CD4-positive, alpha-beta T cell (primary cell): ENCODE measurements around the gene TCF4. TPM values are rescaled to one million over a fixed set of nuclear protein-coding genes. Genes with fewer than 3 reads are reported as not detected.

Experiments used
- ATAC-seq: fragments of 200-7000 bp; cut with Tn5 transposase; one replicate; pipeline ENCODE4 v1.10.0; 2022; ENCODE audit warnings: mild to moderate bottlenecking; ENCODE audit not compliant: poor library complexity
- CTCF ChIA-PET: fragments of 350-600 bp; sonication (Branson Sonifier 250); formaldehyde crosslinking; loops from one replicate; lab custom pipeline; 2021; ENCODE audit warnings: antibody characterized with exemption, inconsistent platforms; lab: Charles Lee
- POLR2A ChIA-PET: fragments of 350-600 bp; sonication (Branson Sonifier 250); formaldehyde crosslinking; loops from one replicate; lab custom pipeline; 2021; ENCODE audit warnings: antibody characterized with exemption, inconsistent platforms; lab: Charles Lee
- DNase-seq, 14 experiments: peaks; one replicate each; pipeline ENCODE4 v3.0.0-alpha.2; 2013 to 2020; ENCODE audit warnings: mixed read lengths in 2 of 14
- H3K27ac ChIP-seq, 2 donors: one replicate each; pipeline versions ENCODE4 v1.5.1 to v1.7.0; 2013; ENCODE audit warnings: low read length in 2 of 2, low read depth in 1 of 2, mild to moderate bottlenecking in 1 of 2
- H3K27me3 ChIP-seq, 2 experiments: 1 replicate in 1 of 2; 2 replicates in 1 of 2; pipeline versions ENCODE4 v1.6.1 to v1.7.0; 2013; ENCODE audit warnings: low read length in 2 of 2, control low read depth in 1 of 2, mild to moderate bottlenecking in 1 of 2, moderate library complexity in 1 of 2; ENCODE audit not compliant: insufficient read depth in 2 of 2, control insufficient read depth in 1 of 2
- H3K36me3 ChIP-seq: one replicate; pipeline ENCODE4 v1.6.1; 2013; ENCODE audit warnings: low read length, control low read depth; ENCODE audit not compliant: insufficient read depth
- H3K4me1 ChIP-seq: one replicate; pipeline ENCODE4 v1.6.1; 2013; ENCODE audit warnings: low read length, control low read depth; ENCODE audit not compliant: insufficient read depth
- H3K4me3 ChIP-seq: one replicate; pipeline ENCODE4 v1.5.1; 2013; ENCODE audit warnings: mild to moderate bottlenecking, low read length, moderate library complexity
- H3K9me3 ChIP-seq, 2 experiments: 1 replicate in 1 of 2; 2 replicates in 1 of 2; pipeline versions ENCODE4 v1.6.1 to v1.7.0; 2013; ENCODE audit warnings: low read length in 2 of 2, mild to moderate bottlenecking in 2 of 2, control low read depth in 1 of 2, moderate library complexity in 1 of 2; ENCODE audit not compliant: control insufficient read depth in 1 of 2, insufficient read depth in 1 of 2
- H3K27ac Mint-ChIP-seq: one replicate; pipeline ENCODE4 v1.8.0; 2020; ENCODE audit warnings: mixed read lengths
- H3K27me3 Mint-ChIP-seq: one replicate; pipeline ENCODE4 v1.8.0; 2021; ENCODE audit warnings: mixed read lengths
- H3K36me3 Mint-ChIP-seq: one replicate; pipeline ENCODE4 v1.8.0; 2021; ENCODE audit warnings: low read depth, mixed read lengths
- H3K4me1 Mint-ChIP-seq: one replicate; pipeline ENCODE4 v1.8.0; 2021; ENCODE audit warnings: low read depth, mixed read lengths
- H3K4me3 Mint-ChIP-seq: one replicate; pipeline ENCODE4 v1.8.0; 2020; ENCODE audit warnings: mild to moderate bottlenecking, mixed read lengths
- H3K9me3 Mint-ChIP-seq: one replicate; pipeline ENCODE4 v1.8.0; 2020; ENCODE audit warnings: mixed read lengths
- CTCF ChIP-seq: fragments of 200-600 bp; IDR thresholded peaks from one replicate; pipeline ENCODE4 v1.8.0; 2022; ENCODE audit warnings: antibody characterized with exemption, mild to moderate bottlenecking
- intact Hi-C, 2 experiments: fragments of 100-400 bp; cut with DNase I in 1 of 2; cut with micrococcal nuclease in 1 of 2; formaldehyde crosslinking; loops; one replicate each; pipeline versions ENCODE4 v1.15.1 to v1.9.0; 2023 to 2025; cut with DNase I, micrococcal nuclease
- total RNA-seq, 174 experiments: library from RNA in 2 of 174; stranded (reverse) in 2 of 174; gene quantifications; one replicate each; pipeline ENCODE4 v1.2.3 and lab custom pipeline; 2021 to 2026

Gene TCF4
- total RNA-seq, 2 experiments from 2014 or later = 3.0 to 3.2 TPM

GRCh38 chr18:55487997-55488396, 100.0 kb downstream of the TCF4 start:
- no peaks in the 10 kb centered on the region for H3K27me3 ChIP-seq
- TF ChIP-seq CTCF = no peak
- ATAC-seq (no peak), DNase-seq (no peak)
- CTCF ChIA-PET = no interaction called here
- H3K4me1 ChIP-seq = peaks cover 5% of the 10 kb centered on the region
- intact Hi-C loops = no loop called here
- no peaks in the 10 kb centered on the region for H3K27me3 Mint-ChIP-seq
- no peaks in the 10 kb centered on the region for H3K9me3 ChIP-seq
- H3K27ac ChIP-seq = no peak overlapping the region
- no peaks in the 10 kb centered on the region for H3K36me3 Mint-ChIP-seq
- H3K4me1 Mint-ChIP-seq = peaks cover 13% of the 10 kb centered on the region
- no peak overlapping the region for H3K27ac Mint-ChIP-seq
- no peak overlapping the region for H3K4me3 ChIP-seq
- H3K9me3 Mint-ChIP-seq = no peaks in the 10 kb centered on the region
- H3K4me3 Mint-ChIP-seq = no peak overlapping the region
- POLR2A ChIA-PET = no interaction called here
- no peaks in the 10 kb centered on the region for H3K36me3 ChIP-seq

GRCh38 chr18:55486936-55487335, 101.1 kb downstream of the TCF4 start:
- Mint-ChIP-seq H3K4me3 (no peak overlapping the region), H3K27ac (no peak overlapping the region), H3K36me3 (no peaks in the 10 kb centered on the region), H3K27me3 (no peaks in the 10 kb centered on the region), H3K9me3 (no peaks in the 10 kb centered on the region), H3K4me1 (peaks cover 13% of the 10 kb centered on the region)
- TF ChIP-seq CTCF = no peak
- Histone ChIP-seq H3K9me3 (no peaks in the 10 kb centered on the region), H3K36me3 (no peaks in the 10 kb centered on the region), H3K4me3 (no peak overlapping the region), H3K27me3 (no peaks in the 10 kb centered on the region), H3K4me1 (peaks cover 5% of the 10 kb centered on the region), H3K27ac (no peak overlapping the region)
- no peak for ATAC-seq
- intact Hi-C loops = no loop called here
- DNase-seq = no peak
- ChIA-PET POLR2A (no interaction called here), CTCF (no interaction called here)

GRCh38 chr18:55485666-55486065, 102.3 kb downstream of the TCF4 start:
- no peak for TF ChIP-seq CTCF
- Histone ChIP-seq H3K4me3 (no peak overlapping the region), H3K27ac (no peak overlapping the region), H3K9me3 (peaks cover 0 to 2% of the 10 kb centered on the region in 2 experiments), H3K27me3 (no peaks in the 10 kb centered on the region), H3K4me1 (peaks cover 5% of the 10 kb centered on the region), H3K36me3 (no peaks in the 10 kb centered on the region)
- Mint-ChIP-seq H3K27ac (no peak overlapping the region), H3K27me3 (no peaks in the 10 kb centered on the region), H3K4me3 (no peak overlapping the region), H3K36me3 (no peaks in the 10 kb centered on the region), H3K4me1 (peaks cover 13% of the 10 kb centered on the region), H3K9me3 (no peaks in the 10 kb centered on the region)
- ATAC-seq (no peak), DNase-seq (no peak)
- POLR2A ChIA-PET = no interaction called here
- CTCF ChIA-PET = no interaction called here
- intact Hi-C loops = no loop called here
